CD14-positive monocyte (primary cell): Measurements from ENCODE around the gene FOXO6. TPM values are rescaled to one million over a fixed set of nuclear protein-coding genes. Genes with fewer than 3 reads are reported as not detected.
A peak's percentile ranks its signal among the peaks of the same experiment; 100 is the strongest.

ENCODE experiments used
- DNase-seq, 3 donors: peaks; one replicate each; pipeline ENCODE4 v3.0.0-alpha.2; 2011 to 2022
- H2AFZ ChIP-seq: 2 replicates; pipeline ENCODE4 v1.6.0; 2012; ENCODE audit warnings: mild to moderate bottlenecking, low read depth, low read length, inconsistent platforms; ENCODE audit not compliant: insufficient read depth, poor library complexity, severe bottlenecking
- H3K27ac ChIP-seq, 2 donors: 1 replicate in 1 of 2; 2 replicates in 1 of 2; pipeline ENCODE4 v1.5.1; 2012 to 2013; ENCODE audit warnings: low read length in 2 of 2, control low read depth in 1 of 2, inconsistent platforms in 1 of 2, low read depth in 1 of 2, mild to moderate bottlenecking in 1 of 2
- H3K27me3 ChIP-seq, 2 donors: one replicate each; pipeline versions ENCODE4 v1.6.0 to v1.6.1; 2011 to 2013; ENCODE audit warnings: low read length in 2 of 2; ENCODE audit not compliant: control insufficient read depth in 2 of 2, insufficient read depth in 2 of 2
- H3K36me3 ChIP-seq, 2 donors: replicated peaks in 1 of 2; 1 replicate in 1 of 2; 2 replicates in 1 of 2; pipeline versions ENCODE4 v1.5.1 to v1.6.1; 2012 to 2013; ENCODE audit warnings: low read length in 2 of 2, control low read depth in 1 of 2, inconsistent platforms in 1 of 2, mild to moderate bottlenecking in 1 of 2; ENCODE audit not compliant: insufficient read depth in 2 of 2, control insufficient read depth in 1 of 2
- H3K4me1 ChIP-seq, 2 donors: 1 replicate in 1 of 2; 2 replicates in 1 of 2; pipeline versions ENCODE4 v1.5.1 to v1.6.1; 2012 to 2013; ENCODE audit warnings: low read length in 2 of 2, control low read depth in 1 of 2, inconsistent platforms in 1 of 2, mild to moderate bottlenecking in 1 of 2, moderate library complexity in 1 of 2; ENCODE audit not compliant: insufficient read depth in 2 of 2, control insufficient read depth in 1 of 2
- H3K4me2 ChIP-seq: replicated peaks from 2 replicates; pipeline ENCODE3; 2012; ENCODE audit warnings: low read length, moderate library complexity, mild to moderate bottlenecking; ENCODE audit not compliant: poor library complexity, severe bottlenecking; ENCODE audit errors: extremely low read depth
- H3K4me3 ChIP-seq, 3 experiments: fragments of 200-600 bp in 1 of 3; sonication (generic) in 1 of 3; replicated peaks in 1 of 3; 1 replicate in 2 of 3; 2 replicates in 1 of 3; pipeline ENCODE4 v1.5.1; 2011 to 2013; ENCODE audit warnings: low read length in 3 of 3, mild to moderate bottlenecking in 3 of 3, control low read depth in 2 of 3, low read depth in 2 of 3, inconsistent platforms in 1 of 3, moderate library complexity in 1 of 3
- H3K79me2 ChIP-seq: 2 replicates; pipeline ENCODE4 v1.6.0; 2012; ENCODE audit warnings: mild to moderate bottlenecking, control low read depth, inconsistent platforms, low read length, moderate library complexity; ENCODE audit not compliant: insufficient read depth
- H3K9ac ChIP-seq: 2 replicates; pipeline ENCODE4 v1.6.0; 2017; ENCODE audit warnings: low read length, mild to moderate bottlenecking; ENCODE audit not compliant: insufficient read depth, poor library complexity, severe bottlenecking
- H3K9me3 ChIP-seq, 2 donors: replicated peaks in 1 of 2; 1 replicate in 1 of 2; 2 replicates in 1 of 2; pipeline versions ENCODE4 v1.5.1 to v1.6.1; 2012 to 2013; ENCODE audit warnings: low read length in 2 of 2, control low read depth in 1 of 2; ENCODE audit not compliant: control insufficient read depth in 1 of 2, insufficient read depth in 1 of 2
- H4K20me1 ChIP-seq: 2 replicates; pipeline ENCODE4 v1.6.0; 2012; ENCODE audit warnings: mild to moderate bottlenecking, low read length, control low read depth, moderate library complexity; ENCODE audit not compliant: insufficient read depth
- H3K27ac Mint-ChIP-seq, 7 donors: one replicate each; pipeline ENCODE4 v1.8.0; 2020; ENCODE audit warnings: mild to moderate bottlenecking in 7 of 7, mixed read lengths in 7 of 7, moderate library complexity in 6 of 7, inconsistent platforms in 2 of 7
- H3K27me3 Mint-ChIP-seq, 3 donors: one replicate each; pipeline ENCODE4 v1.8.0; 2021 to 2022; ENCODE audit warnings: low read depth in 3 of 3, mild to moderate bottlenecking in 3 of 3, mixed read lengths in 3 of 3, moderate library complexity in 3 of 3, inconsistent platforms in 1 of 3
- H3K36me3 Mint-ChIP-seq, 2 donors: one replicate each; pipeline ENCODE4 v1.8.0; 2020; ENCODE audit warnings: mixed read lengths in 2 of 2, inconsistent platforms in 1 of 2, mild to moderate bottlenecking in 1 of 2
- H3K4me1 Mint-ChIP-seq: one replicate; pipeline ENCODE4 v1.8.0; 2020; ENCODE audit warnings: mild to moderate bottlenecking, mixed read lengths
- H3K4me3 Mint-ChIP-seq, 2 donors: one replicate each; pipeline ENCODE4 v1.8.0; 2020; ENCODE audit warnings: mild to moderate bottlenecking in 2 of 2, mixed read lengths in 2 of 2, moderate library complexity in 1 of 2
- H3K9me3 Mint-ChIP-seq, 7 donors: one replicate each; pipeline ENCODE4 v1.8.0; 2020 to 2022; ENCODE audit warnings: mixed read lengths in 7 of 7, mild to moderate bottlenecking in 6 of 7, moderate library complexity in 6 of 7, inconsistent platforms in 2 of 7
- CTCF ChIP-seq: fragments of 200-600 bp; IDR thresholded peaks from one replicate; pipeline ENCODE4 v1.8.0; 2022; ENCODE audit warnings: antibody characterized with exemption, mild to moderate bottlenecking
- WGBS: methylation state at CpG from one replicate; pipeline ENCODE4 v1.1.5; 2013; ENCODE audit warnings: missing lambda C conversion rate; ENCODE audit not compliant: insufficient coverage; 5-methylcytosine and 5-hydroxymethylcytosine counted together
- intact Hi-C, 2 donors: fragments of 100-400 bp; cut with micrococcal nuclease; formaldehyde crosslinking; loops; one replicate each; pipeline versions ENCODE4 v1.15.0 to v1.15.1; 2023
- polyA plus RNA-seq, 3 donors: library from polyadenylated mRNA; depleted of rRNA in 1 of 3; unstranded in 2 of 3; stranded (reverse) in 1 of 3; fragments of 300-500 nt in 2 of 3; fragments of >200 nt in 1 of 3; fragmentation: Illumina TruSeq in 2 of 3; gene quantifications; 1 replicate in 2 of 3; 2 replicates in 1 of 3; pipeline ENCODE4 v1.2.3, GENCODE V29; 2012 to 2021

The FOXO6 gene
- polyA plus RNA-seq, 3 donors: 0.05 TPM; not detected in 2

GRCh38 chr1:41362357-41362721, 1.1 kb downstream of the FOXO6 start:
- peak overlapping the region in 1 of 3 experiments; percentile 72 for H3K4me3 ChIP-seq
- H3K36me3 Mint-ChIP-seq: peaks cover 0 to 2% of the 10 kb centered on the region in 2 donors
- no peak for TF ChIP-seq CTCF
- peaks cover 36 to 64% of the 10 kb centered on the region in 2 donors for H3K27me3 ChIP-seq
- H3K27ac ChIP-seq: no peak overlapping the region
- peak overlapping the region; percentile 56 to 66 for H3K4me3 Mint-ChIP-seq
- peaks cover 0 to 13% (median 9%) of the 10 kb centered on the region in 7 donors for H3K9me3 Mint-ChIP-seq
- H3K4me2 ChIP-seq: peak overlapping the region; percentile 83
- H3K9me3 ChIP-seq: peaks cover 0 to 9% of the 10 kb centered on the region in 2 donors
- no peak for DNase-seq
- H3K27me3 Mint-ChIP-seq: peaks cover 62 to 73% (median 72%) of the 10 kb centered on the region in 3 donors
- H3K4me1 ChIP-seq: peaks cover 18 to 42% of the 10 kb centered on the region in 2 donors
- no peaks in the 10 kb centered on the region for H3K36me3 ChIP-seq
- H3K27ac Mint-ChIP-seq: peak overlapping the region in 1 of 7 donors; percentile 77
- no peak overlapping the region for H3K9ac ChIP-seq
- WGBS: 8% methylated on average over 9 of the region's 20 CpGs
- H3K79me2 ChIP-seq: no peaks in the 10 kb centered on the region
- intact Hi-C loops: loop anchor here in 1 of 2 donors (2.0 kb wide), 1 partner anchor 18 kb away; no protein-coding TSS in a partner anchor
- H4K20me1 ChIP-seq: no peaks in the 10 kb centered on the region
- peaks cover 24% of the 10 kb centered on the region for H3K4me1 Mint-ChIP-seq
- peak overlapping the region; percentile 79 for H2AFZ ChIP-seq

- H3K9ac ChIP-seq: no peak overlapping the region
- no peaks in the 10 kb centered on the region for H4K20me1 ChIP-seq
- H3K27me3 ChIP-seq: peaks cover 41 to 71% of the 10 kb centered on the region in 2 donors
- H2AFZ ChIP-seq: no peak overlapping the region
- intact Hi-C loops: loop anchor here in 1 of 2 donors (2.0 kb wide), 1 partner anchor 18 kb away; no protein-coding TSS in a partner anchor
- H3K79me2 ChIP-seq: no peaks in the 10 kb centered on the region
- H3K4me1 Mint-ChIP-seq: peaks cover 21% of the 10 kb centered on the region
- H3K4me3 Mint-ChIP-seq: peak overlapping the region; percentile 56 to 66
- H3K4me1 ChIP-seq: peaks cover 18 to 39% of the 10 kb centered on the region in 2 donors
- no peaks in the 10 kb centered on the region for H3K36me3 ChIP-seq
- no peak overlapping the region for H3K4me3 ChIP-seq
- no peak overlapping the region for H3K4me2 ChIP-seq
- peaks cover 0 to 9% of the 10 kb centered on the region in 2 donors for H3K9me3 ChIP-seq
- no peak for TF ChIP-seq CTCF
- no peak overlapping the region for H3K27ac ChIP-seq
- peaks cover 0 to 2% of the 10 kb centered on the region in 2 donors for H3K36me3 Mint-ChIP-seq
- H3K9me3 Mint-ChIP-seq: peaks cover 0 to 15% (median 9%) of the 10 kb centered on the region in 7 donors
- H3K27ac Mint-ChIP-seq: peak overlapping the region in 3 of 7 donors; percentile 8 to 77 (median 73)
- WGBS: 79% methylated on average over 4 of the region's 8 CpGs
- DNase-seq: no peak
- H3K27me3 Mint-ChIP-seq: peaks cover 63 to 76% (median 73%) of the 10 kb centered on the region in 3 donors
These were observed 1.7 kb downstream of the FOXO6 start for GRCh38 chr1:41362749-41363590.
